ENCODE results near the gene NCAM1.

Gene NCAM1

GRCh38 chr11:113315811-113316210, 354.6 kb downstream of the NCAM1 start:
- DNase-seq (ENCODE audit: extremely low read depth, low read depth) = no peak
- no peak for TF ChIP-seq CTCF (IDR thresholded peaks at IDR 0.05; ENCODE audit: low read depth, low read length, missing control alignments)
- H3K4me3 ChIP-seq (replicated peaks; ENCODE audit: low read depth, low read length) = no peak overlapping the region

DNA sequence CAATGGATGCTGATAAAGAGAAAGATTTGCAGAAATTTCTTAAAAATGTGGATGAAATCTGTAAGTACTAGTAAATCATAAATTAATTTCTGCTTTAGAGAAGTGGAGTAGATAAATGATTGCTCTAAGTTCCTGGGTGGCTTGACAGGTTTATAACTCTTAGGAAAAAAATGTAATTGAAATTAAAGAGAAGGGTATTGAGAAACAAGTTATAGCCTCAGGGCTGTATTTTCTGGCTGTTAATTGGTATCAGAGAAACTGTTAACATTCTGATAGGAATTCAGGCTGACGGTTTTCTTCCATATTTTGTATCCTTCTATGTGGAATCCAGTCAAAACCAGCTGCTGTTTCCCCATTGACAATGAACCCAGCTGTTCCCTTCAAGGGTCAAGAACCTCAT, 355.0 kb downstream of the NCAM1 start:
- H3K4me3 ChIP-seq (replicated peaks; ENCODE audit: low read depth, low read length) = no peak overlapping the region
- TF ChIP-seq CTCF (IDR thresholded peaks at IDR 0.05; ENCODE audit: low read depth, low read length, missing control alignments) = no peak
- DNase-seq (ENCODE audit: extremely low read depth, low read depth) = no peak

DNA sequence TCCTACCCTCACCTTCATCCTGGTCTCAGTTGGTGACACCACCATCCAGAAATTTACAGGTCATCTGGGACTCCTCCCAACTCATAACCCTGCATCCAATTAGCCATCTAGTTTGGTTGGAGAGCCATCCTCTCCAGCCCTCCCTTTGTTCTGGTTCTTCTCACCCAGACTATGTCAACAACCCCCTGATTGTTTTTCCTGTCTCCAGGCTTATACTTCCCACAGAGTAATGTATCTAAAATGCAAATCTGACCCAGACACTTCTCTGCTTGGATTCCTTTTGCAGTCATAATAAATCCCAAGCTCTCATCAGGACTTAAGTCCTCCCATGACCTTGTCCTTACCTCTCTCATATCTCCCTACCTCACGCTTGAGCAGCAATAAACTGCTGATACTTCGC, 356.1 kb downstream of the NCAM1 start:
- no peak for DNase-seq (ENCODE audit: extremely low read depth, low read depth)
- TF ChIP-seq CTCF (IDR thresholded peaks at IDR 0.05; ENCODE audit: low read depth, low read length, missing control alignments) = no peak
- H3K4me3 ChIP-seq (replicated peaks; ENCODE audit: low read depth, low read length) = no peak overlapping the region

- DNase-seq (ENCODE audit: extremely low read depth, low read depth) = no peak
- no peak for TF ChIP-seq CTCF (IDR thresholded peaks at IDR 0.05; ENCODE audit: low read depth, low read length, missing control alignments)
- H3K4me3 ChIP-seq (replicated peaks; ENCODE audit: low read depth, low read length) = no peak overlapping the region
Observed at GRCh38 chr11:113319085-113319484, 357.9 kb downstream of the NCAM1 start.

GRCh38 chr11:113322158-113322557, 360.9 kb downstream of the NCAM1 start:
- no peak for TF ChIP-seq CTCF (IDR thresholded peaks at IDR 0.05; ENCODE audit: low read depth, low read length, missing control alignments)
- DNase-seq (ENCODE audit: extremely low read depth, low read depth) = no peak
- H3K4me3 ChIP-seq (replicated peaks; ENCODE audit: low read depth, low read length) = no peak overlapping the region

DNA sequence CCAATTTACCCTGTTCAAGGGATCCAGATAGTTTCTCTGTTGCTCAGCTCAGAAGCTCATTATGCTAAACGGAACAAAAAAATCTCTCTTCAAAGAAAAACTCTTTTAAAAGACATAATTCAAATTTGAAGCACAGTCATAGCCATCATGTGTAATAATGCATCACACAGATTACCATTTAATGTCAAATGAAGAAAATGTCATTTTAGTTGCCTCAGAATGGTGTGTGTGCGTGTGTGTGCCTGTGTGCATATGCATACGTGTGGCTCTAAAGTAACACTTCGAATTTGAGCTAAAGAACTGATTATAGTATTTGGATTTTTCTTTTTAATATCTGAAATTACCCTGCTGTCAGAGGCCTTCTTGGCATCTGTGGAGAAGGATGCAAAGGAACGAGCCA, 363.0 kb downstream of the NCAM1 start:
- no peak overlapping the region for H3K4me3 ChIP-seq (replicated peaks; ENCODE audit: low read depth, low read length)
- TF ChIP-seq CTCF (IDR thresholded peaks at IDR 0.05; ENCODE audit: low read depth, low read length, missing control alignments) = no peak
- DNase-seq (ENCODE audit: extremely low read depth, low read depth) = no peak

Measured in HFF-Myc (cell line).